Endothelial cell of umbilical vein (primary cell): ENCODE measurements around the gene NFATC1.

ENCODE experiments used
- EZH2 ChIP-seq: IDR thresholded peaks from 2 replicates; pipeline ENCODE4 v1.6.1; 2012; ENCODE audit warnings: borderline replicate concordance, low read depth, mild to moderate bottlenecking, moderate library complexity, low read length, inconsistent platforms; ENCODE audit not compliant: severe bottlenecking
- POLR2A ChIP-seq: IDR thresholded peaks from 2 replicates; pipeline ENCODE4 v1.6.1; 2012; ENCODE audit warnings: low read depth, mild to moderate bottlenecking, control low read depth, low read length
- POLR2AphosphoS5 ChIP-seq: IDR thresholded peaks from 2 replicates; pipeline ENCODE4 v1.6.1; 2012; ENCODE audit warnings: low read depth, mild to moderate bottlenecking, control low read depth, low read length, moderate library complexity; ENCODE audit not compliant: insufficient read depth
- TF ChIP-seq, protein P1 (sequence below), 2 donors: IDR thresholded peaks; 1 replicate in 1 of 2; 2 replicates in 1 of 2; pipeline ENCODE4 v1.5.1; 2011; ENCODE audit warnings: low read length in 2 of 2, mild to moderate bottlenecking in 2 of 2, moderate library complexity in 2 of 2, control low read depth in 1 of 2, inconsistent platforms in 1 of 2, low read depth in 1 of 2; ENCODE audit not compliant: insufficient read depth in 1 of 2; ENCODE audit errors: extremely low read depth in 1 of 2
- TF ChIP-seq, protein P2 (sequence below): IDR thresholded peaks from 2 replicates; pipeline ENCODE4 v1.6.1; 2011; ENCODE audit not compliant: insufficient read depth, insufficient read length

GRCh38 chr18:79388043-79388442, 7.7 kb upstream of the NFATC1 start:
- TF ChIP-seq, protein P1, sequence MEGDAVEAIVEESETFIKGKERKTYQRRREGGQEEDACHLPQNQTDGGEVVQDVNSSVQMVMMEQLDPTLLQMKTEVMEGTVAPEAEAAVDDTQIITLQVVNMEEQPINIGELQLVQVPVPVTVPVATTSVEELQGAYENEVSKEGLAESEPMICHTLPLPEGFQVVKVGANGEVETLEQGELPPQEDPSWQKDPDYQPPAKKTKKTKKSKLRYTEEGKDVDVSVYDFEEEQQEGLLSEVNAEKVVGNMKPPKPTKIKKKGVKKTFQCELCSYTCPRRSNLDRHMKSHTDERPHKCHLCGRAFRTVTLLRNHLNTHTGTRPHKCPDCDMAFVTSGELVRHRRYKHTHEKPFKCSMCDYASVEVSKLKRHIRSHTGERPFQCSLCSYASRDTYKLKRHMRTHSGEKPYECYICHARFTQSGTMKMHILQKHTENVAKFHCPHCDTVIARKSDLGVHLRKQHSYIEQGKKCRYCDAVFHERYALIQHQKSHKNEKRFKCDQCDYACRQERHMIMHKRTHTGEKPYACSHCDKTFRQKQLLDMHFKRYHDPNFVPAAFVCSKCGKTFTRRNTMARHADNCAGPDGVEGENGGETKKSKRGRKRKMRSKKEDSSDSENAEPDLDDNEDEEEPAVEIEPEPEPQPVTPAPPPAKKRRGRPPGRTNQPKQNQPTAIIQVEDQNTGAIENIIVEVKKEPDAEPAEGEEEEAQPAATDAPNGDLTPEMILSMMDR (IDR thresholded peaks at IDR 0.05; ENCODE audit: extremely low read depth in 1 of 2, insufficient read depth in 1 of 2, low read depth in 1 of 2, low read length in 2 of 2): no peak
- TF ChIP-seq POLR2A: no peak
- no peak for TF ChIP-seq EZH2
- TF ChIP-seq, protein P2, sequence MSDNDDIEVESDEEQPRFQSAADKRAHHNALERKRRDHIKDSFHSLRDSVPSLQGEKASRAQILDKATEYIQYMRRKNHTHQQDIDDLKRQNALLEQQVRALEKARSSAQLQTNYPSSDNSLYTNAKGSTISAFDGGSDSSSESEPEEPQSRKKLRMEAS: no peak
- no peak for TF ChIP-seq POLR2AphosphoS5
